DOHH2 (cell line): ENCODE data around the gene SLC8B1.

Experiments used
- CTCF ChIP-seq: fragments of 200-600 bp; sonication (generic); IDR thresholded peaks from one replicate; pipeline ENCODE4 v1.5.1; 2014; ENCODE audit warnings: antibody characterized with exemption, mild to moderate bottlenecking, low read depth, low read length; ENCODE audit not compliant: poor library complexity, severe bottlenecking
- EZH2phosphoT487 ChIP-seq: fragments of 200-600 bp; sonication (generic); IDR thresholded peaks from 2 replicates; pipeline ENCODE4 v1.6.1; 2017; ENCODE audit warnings: borderline replicate concordance, mild to moderate bottlenecking, antibody characterized with exemption, low read length, moderate library complexity, mixed read lengths

- TF ChIP-seq CTCF (no peak), EZH2phosphoT487 (no peak)
Measured at GRCh38 chr12:113260636-113261300, 74.1 kb downstream of the SLC8B1 start.
